DMS153 treated with DMSO at 0.1 percent for 48 hours (cell line): ENCODE measurements around the gene CATSPER2.
"Not testable (repeated sequence)": the region's sequence is repeated elsewhere in the genome, so short reads cannot be mapped to it uniquely, and the experiment has no call there.

Experiments used
- DNase-seq: peaks from one replicate; lab custom pipeline; 2025; ENCODE audit not compliant: unreplicated experiment; lab: John Stamatoyannopoulos, UW

CATSPER2 gene

GRCh38 chr15:43648649-43649429 is at the start of gene CATSPER2:
Gene CATSPER2, minus strand, starts transcription at chr15:43648844. Its CDS starts 783 bp downstream, at chr15:43648061.
- DNase-seq = no peak

- not testable (repeated sequence) for DNase-seq
These were observed 44.7 kb upstream of the CATSPER2 start, which contains the start of gene CKMT1A for GRCh38 chr15:43693148-43694022. Gene CKMT1A, plus strand, starts transcription at chr15:43693859. Its CDS starts 192 bp downstream, at chr15:43694051.

- not testable (repeated sequence) for DNase-seq
These were observed 44.0 kb upstream of the CATSPER2 start for GRCh38 chr15:43692679-43693078.

GRCh38 chr15:43689604-43690301 is 41.1 kb upstream of the CATSPER2 start:
- DNase-seq = not testable (repeated sequence)

- not testable (repeated sequence) for DNase-seq
These were observed 25.5 kb upstream of the CATSPER2 start for GRCh38 chr15:43674175-43674574.

GRCh38 chr15:43666177-43666576 is 17.5 kb upstream of the CATSPER2 start:
- DNase-seq = not testable (repeated sequence)

GRCh38 chr15:43663333-43663732 is 14.7 kb upstream of the CATSPER2 start:
- not testable (repeated sequence) for DNase-seq

GRCh38 chr15:43662293-43662692 is 13.6 kb upstream of the CATSPER2 start:
- not testable (repeated sequence) for DNase-seq

- not testable (repeated sequence) for DNase-seq
These were observed 11.1 kb upstream of the CATSPER2 start for GRCh38 chr15:43659727-43660126.

GRCh38 chr15:43649430-43649926 is 834 bp upstream of the CATSPER2 start:
- DNase-seq = not testable (repeated sequence)

GRCh38 chr15:43638464-43639204 is 10.0 kb downstream of the CATSPER2 start:
- not testable (repeated sequence) for DNase-seq

GRCh38 chr15:43626937-43627336 is 21.7 kb downstream of the CATSPER2 start:
- not testable (repeated sequence) for DNase-seq

- no peak for DNase-seq
These were observed 23.5 kb downstream of the CATSPER2 start for GRCh38 chr15:43625106-43625505.

- DNase-seq = not testable (repeated sequence)
These were observed 26.4 kb downstream of the CATSPER2 start for GRCh38 chr15:43622068-43622799.

GRCh38 chr15:43618700-43619099 is 29.9 kb downstream of the CATSPER2 start, which contains the start of gene STRC:
Gene STRC, minus strand, starts transcription at chr15:43618800. Its CDS starts 78 bp downstream, at chr15:43618722.
- not testable (repeated sequence) for DNase-seq

- not testable (repeated sequence) for DNase-seq
These were observed 30.9 kb downstream of the CATSPER2 start for GRCh38 chr15:43617750-43618149.

- not testable (repeated sequence) for DNase-seq
These were observed 46.4 kb downstream of the CATSPER2 start for GRCh38 chr15:43602233-43602632.

GRCh38 chr15:43600200-43600599 is 48.4 kb downstream of the CATSPER2 start:
- not testable (repeated sequence) for DNase-seq

GRCh38 chr15:43599131-43599530 is 49.5 kb downstream of the CATSPER2 start:
- not testable (repeated sequence) for DNase-seq
